Measurements from ENCODE around the gene INO80E. TPM values are rescaled to one million over a fixed set of nuclear protein-coding genes. Genes with fewer than 3 reads are reported as not detected.
A peak's percentile ranks its signal among the peaks of the same experiment; 100 is the strongest.

The INO80E gene
- total and polyA plus RNA-seq, 2 of the 8 experiments (the other 6 are each of a cell fraction or from before 2014, with no cell fraction given), result 43.0 to 91.2 TPM

- TF ChIP-seq YY1 (IDR thresholded peaks at IDR 0.05; ENCODE audit: low read depth, low read length) (no peak), JUND (IDR thresholded peaks at IDR 0.05; ENCODE audit: low read length) (no peak), CTBP2 (IDR thresholded peaks at IDR 0.05; ENCODE audit: borderline replicate concordance, insufficient read depth, insufficient read length, low read length) (no peak), RNF2 (IDR thresholded peaks at IDR 0.05; ENCODE audit: borderline replicate concordance, low read depth, low read length, missing control alignments, poor library complexity, severe bottlenecking) (no peak), HDAC2 (IDR thresholded peaks at IDR 0.05; ENCODE audit: borderline replicate concordance in 1 of 2, low read depth in 2 of 2, low read length in 2 of 2) (no peak), RFX5 (IDR thresholded peaks at IDR 0.05; ENCODE audit: borderline replicate concordance, low read depth, low read length) (no peak), RBBP5 (IDR thresholded peaks at IDR 0.05; ENCODE audit: borderline replicate concordance, low read depth, low read length) (no peak), SIN3A (conservative IDR thresholded peaks at IDR 0.05 in 1 of 2, IDR thresholded peaks at IDR 0.05 in 1 of 2; ENCODE audit: low read depth in 1 of 2, low read length in 2 of 2) (peak in 1 of 2 experiments; percentile 39; a peak in 1 of 4 replicates), SIRT6 (IDR thresholded peaks at IDR 0.05; ENCODE audit: low read length) (no peak), GABPA (IDR thresholded peaks at IDR 0.05; ENCODE audit: borderline replicate concordance, insufficient read depth, low read length) (no peak), CEBPB (IDR thresholded peaks at IDR 0.05; ENCODE audit: low read depth, low read length) (no peak), POLR2AphosphoS5 (IDR thresholded peaks at IDR 0.05; ENCODE audit: low read depth, low read length) (no peak), TEAD4 (IDR thresholded peaks at IDR 0.05; ENCODE audit: low read depth, low read length) (no peak), EZH2 (IDR thresholded peaks at IDR 0.05; ENCODE audit: low read depth, low read length, severe bottlenecking) (no peak), BRCA1 (IDR thresholded peaks at IDR 0.05; ENCODE audit: low read depth, low read length) (no peak), CREB1 (IDR thresholded peaks at IDR 0.05) (0 out of 2 replicates have a peak, but pooled peaks have one; percentile 4), POU5F1 (IDR thresholded peaks at IDR 0.05; ENCODE audit: low read depth, low read length) (no peak), MAFK (IDR thresholded peaks at IDR 0.05; ENCODE audit: low read depth, low read length) (no peak), PHF8 (conservative IDR thresholded peaks at IDR 0.05; ENCODE audit: low read depth, low read length) (no peak), SUZ12 (IDR thresholded peaks at IDR 0.05; ENCODE audit: low read length) (0 out of 2 replicates have a peak, but pooled peaks have one; percentile 27), TCF12 (IDR thresholded peaks at IDR 0.05; ENCODE audit: low read depth, low read length) (no peak), ATF3 (IDR thresholded peaks at IDR 0.05; ENCODE audit: insufficient read depth, low read depth, low read length) (no peak), BCL11A (IDR thresholded peaks at IDR 0.05; ENCODE audit: low read depth in 2 of 2, low read length in 2 of 2) (no peak), KDM4A (IDR thresholded peaks at IDR 0.05; ENCODE audit: low read depth, low read length, severe bottlenecking) (peak; percentile 16), BACH1 (IDR thresholded peaks at IDR 0.05; ENCODE audit: low read length) (no peak)
Measured at GRCh38 chr16:30030841-30031413, 34.9 kb downstream of the INO80E start, which contains the start of gene TLCD3B (continued).
